ENCODE results near the gene PSMB2.

DNA sequence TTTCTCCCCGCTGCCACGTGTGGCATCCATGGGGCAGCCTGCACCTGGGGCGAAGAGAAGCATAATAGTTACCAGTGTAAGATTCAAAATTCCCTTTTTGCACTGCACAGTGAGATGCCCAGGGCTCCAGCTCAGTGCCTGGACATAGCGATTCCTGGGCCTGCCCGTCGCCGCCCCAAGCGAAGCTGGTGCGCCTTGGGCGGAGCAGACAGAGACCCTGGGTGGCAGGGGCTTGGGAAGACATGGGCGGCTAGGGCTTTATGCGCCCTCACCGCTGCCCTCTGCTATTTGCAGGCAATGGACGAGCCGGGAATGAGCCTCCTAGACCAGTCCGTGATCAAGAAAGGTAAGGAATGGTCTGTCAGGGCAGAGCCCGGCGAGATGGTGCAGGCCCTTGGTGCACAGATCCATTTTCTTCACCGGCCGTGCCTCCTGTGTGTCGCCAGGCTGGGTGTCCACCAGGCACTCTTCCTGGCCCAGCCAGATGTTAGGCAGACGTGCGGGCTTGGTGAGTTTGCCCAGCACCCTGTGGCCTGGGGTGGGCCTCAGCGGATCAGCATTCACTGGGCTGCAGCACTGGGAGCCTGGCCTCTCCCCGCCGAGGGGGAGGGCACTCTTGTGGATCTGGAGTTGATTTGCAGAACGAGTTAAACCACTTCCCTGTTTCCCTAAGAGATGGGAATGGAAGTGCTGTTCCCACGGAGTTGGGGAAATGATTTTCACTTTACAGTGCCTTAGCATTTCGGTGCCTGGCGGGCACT lies 66.5 kb downstream of the PSMB2 start:
- TF ChIP-seq POLR2A (IDR thresholded peaks at IDR 0.05) (no peak), POLR2AphosphoS5 (IDR thresholded peaks at IDR 0.05) (no peak)
- TF ChIP-seq, protein P1, sequence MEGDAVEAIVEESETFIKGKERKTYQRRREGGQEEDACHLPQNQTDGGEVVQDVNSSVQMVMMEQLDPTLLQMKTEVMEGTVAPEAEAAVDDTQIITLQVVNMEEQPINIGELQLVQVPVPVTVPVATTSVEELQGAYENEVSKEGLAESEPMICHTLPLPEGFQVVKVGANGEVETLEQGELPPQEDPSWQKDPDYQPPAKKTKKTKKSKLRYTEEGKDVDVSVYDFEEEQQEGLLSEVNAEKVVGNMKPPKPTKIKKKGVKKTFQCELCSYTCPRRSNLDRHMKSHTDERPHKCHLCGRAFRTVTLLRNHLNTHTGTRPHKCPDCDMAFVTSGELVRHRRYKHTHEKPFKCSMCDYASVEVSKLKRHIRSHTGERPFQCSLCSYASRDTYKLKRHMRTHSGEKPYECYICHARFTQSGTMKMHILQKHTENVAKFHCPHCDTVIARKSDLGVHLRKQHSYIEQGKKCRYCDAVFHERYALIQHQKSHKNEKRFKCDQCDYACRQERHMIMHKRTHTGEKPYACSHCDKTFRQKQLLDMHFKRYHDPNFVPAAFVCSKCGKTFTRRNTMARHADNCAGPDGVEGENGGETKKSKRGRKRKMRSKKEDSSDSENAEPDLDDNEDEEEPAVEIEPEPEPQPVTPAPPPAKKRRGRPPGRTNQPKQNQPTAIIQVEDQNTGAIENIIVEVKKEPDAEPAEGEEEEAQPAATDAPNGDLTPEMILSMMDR (IDR thresholded peaks at IDR 0.05), result no peak
